22Rv1 (cell line): ENCODE results near the gene SCG5.

Experiments used
- H3K27ac ChIP-seq: fragments of 450-650 bp; 2 replicates; pipeline ENCODE4 v1.5.1; 2017
- ZFX ChIP-seq: fragments of 450-650 bp; IDR thresholded peaks from 2 replicates; pipeline ENCODE4 v1.6.1; 2017; ENCODE audit warnings: antibody characterized with exemption, borderline replicate concordance
- TF ChIP-seq, protein P1 (sequence below): fragments of 450-650 bp; IDR thresholded peaks from 2 replicates; pipeline ENCODE4 v1.5.1; 2017; ENCODE audit warnings: mild to moderate bottlenecking

SCG5 gene

DNA sequence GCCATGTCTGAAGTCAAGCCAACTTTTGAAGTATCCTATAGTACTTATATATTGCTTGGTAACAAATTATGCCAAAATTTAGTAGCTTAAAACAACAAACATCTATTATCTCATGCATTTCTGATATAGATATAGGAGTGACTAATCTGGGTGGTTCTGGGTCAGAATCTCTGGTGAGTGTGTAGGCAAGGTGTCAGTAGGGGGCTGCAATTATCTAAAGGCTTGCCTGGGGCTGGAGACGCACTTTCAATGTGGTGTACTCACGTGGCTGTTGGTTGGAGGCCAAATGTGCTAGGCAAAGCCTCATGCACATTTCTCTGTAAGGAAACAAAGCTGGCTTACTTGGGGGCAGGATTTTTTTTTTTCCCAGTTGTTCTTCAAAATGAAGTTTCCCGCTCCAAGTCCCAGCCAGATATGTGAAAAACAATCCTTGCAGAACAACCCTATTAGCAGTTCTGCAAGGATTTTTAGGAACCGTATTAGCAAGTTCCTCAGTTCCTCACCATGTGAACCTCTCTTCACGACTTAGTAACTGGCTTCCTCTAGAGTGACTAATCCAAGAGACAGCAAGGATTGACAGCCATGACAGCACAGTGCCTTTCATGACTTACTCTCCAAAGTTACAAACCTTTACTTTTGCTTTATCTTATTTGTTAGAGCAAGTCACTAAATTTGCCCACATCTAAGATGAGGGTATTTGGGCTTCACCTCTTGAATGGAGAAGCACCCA is 102.1 kb downstream of the SCG5 start:
- H3K27ac ChIP-seq, result no peak overlapping the region
- TF ChIP-seq, protein P1, sequence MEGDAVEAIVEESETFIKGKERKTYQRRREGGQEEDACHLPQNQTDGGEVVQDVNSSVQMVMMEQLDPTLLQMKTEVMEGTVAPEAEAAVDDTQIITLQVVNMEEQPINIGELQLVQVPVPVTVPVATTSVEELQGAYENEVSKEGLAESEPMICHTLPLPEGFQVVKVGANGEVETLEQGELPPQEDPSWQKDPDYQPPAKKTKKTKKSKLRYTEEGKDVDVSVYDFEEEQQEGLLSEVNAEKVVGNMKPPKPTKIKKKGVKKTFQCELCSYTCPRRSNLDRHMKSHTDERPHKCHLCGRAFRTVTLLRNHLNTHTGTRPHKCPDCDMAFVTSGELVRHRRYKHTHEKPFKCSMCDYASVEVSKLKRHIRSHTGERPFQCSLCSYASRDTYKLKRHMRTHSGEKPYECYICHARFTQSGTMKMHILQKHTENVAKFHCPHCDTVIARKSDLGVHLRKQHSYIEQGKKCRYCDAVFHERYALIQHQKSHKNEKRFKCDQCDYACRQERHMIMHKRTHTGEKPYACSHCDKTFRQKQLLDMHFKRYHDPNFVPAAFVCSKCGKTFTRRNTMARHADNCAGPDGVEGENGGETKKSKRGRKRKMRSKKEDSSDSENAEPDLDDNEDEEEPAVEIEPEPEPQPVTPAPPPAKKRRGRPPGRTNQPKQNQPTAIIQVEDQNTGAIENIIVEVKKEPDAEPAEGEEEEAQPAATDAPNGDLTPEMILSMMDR, result no peak
- TF ChIP-seq ZFX, result no peak

DNA sequence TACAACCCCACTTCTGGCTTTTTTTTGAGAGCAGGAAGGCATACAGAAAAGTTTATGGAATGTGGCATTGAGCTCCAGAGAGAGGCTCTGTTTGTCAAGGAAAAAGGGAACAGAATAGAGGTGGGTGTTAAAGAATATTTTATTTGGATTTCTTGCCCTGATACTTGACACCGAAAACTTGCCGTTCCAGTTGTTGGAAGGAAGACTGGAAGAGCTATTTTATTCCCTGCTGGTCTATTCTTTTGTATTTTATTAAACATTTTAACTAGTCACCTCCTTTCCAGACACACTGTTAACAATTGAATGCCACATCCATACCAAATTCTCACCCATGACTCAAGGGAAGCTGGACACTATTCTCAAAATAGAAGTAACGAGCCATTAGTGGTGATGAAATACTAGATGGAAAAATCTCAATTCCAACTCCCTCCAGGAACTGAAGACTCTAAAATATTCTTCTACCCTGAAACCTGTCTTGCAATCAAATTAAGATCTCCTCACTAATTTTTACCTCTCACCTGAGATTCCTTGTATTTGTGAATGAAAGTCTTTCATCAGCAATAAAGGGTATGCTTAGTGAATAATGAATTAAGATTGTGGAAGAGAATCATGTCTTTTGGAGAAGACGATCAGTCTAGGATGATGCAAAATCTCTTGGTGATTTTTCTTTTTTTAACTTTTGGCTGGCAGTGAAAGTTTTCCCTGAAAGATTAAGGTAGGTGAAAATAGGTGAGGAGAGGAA is 104.8 kb downstream of the SCG5 start:
- H3K27ac ChIP-seq, result no peak overlapping the region
- no peak for TF ChIP-seq ZFX
